ENCODE data around the gene ZNF850.

The ZNF850 gene

GRCh38 chr19:36687214-36688056, 85.2 kb downstream of the ZNF850 start, which contains the start of gene ZNF567 (continued):
- peak; percentile 91 for TF ChIP-seq IKZF3 (tag by site-specific recombination; IDR thresholded peaks at IDR 0.05)
- peak; percentile 68 for TF ChIP-seq KLF17 (tag by site-specific recombination; IDR thresholded peaks at IDR 0.05)
- TF ChIP-seq ZNF518A (tag by site-specific recombination; conservative IDR thresholded peaks at IDR 0.05; ENCODE audit: low read depth), result peak; percentile 53
- no peak for TF ChIP-seq ZNF138 (tag by site-specific recombination; IDR thresholded peaks at IDR 0.05; ENCODE audit: borderline replicate concordance)
- no peak; the same call in 1 of the 2 replicates for TF ChIP-seq ZNF416 (tag by site-specific recombination; IDR thresholded peaks at IDR 0.05)
- TF ChIP-seq ZNF239 (tag by site-specific recombination; IDR thresholded peaks at IDR 0.05), result peak; percentile 66; the same call in 1 of the 2 replicates

GRCh38 chr19:36686365-36687213, 86.0 kb downstream of the ZNF850 start:
- H3K9me3 ChIP-seq (ENCODE audit: control insufficient read depth, insufficient read depth, low read depth, low read length), result peaks cover 31% of the 10 kb centered on the region
- CTCF ChIA-PET, result interaction anchor here (0.5 to 0.7 kb wide), 3 partner anchors 19 to 867 kb away, joined by 4 read pairs; no protein-coding TSS in a partner anchor
- peak overlapping the region; percentile 61 for H3K4me3 ChIP-seq (ENCODE audit: low read depth, low read length)
- peak overlapping the region; percentile 87 for H3K27ac ChIP-seq (ENCODE audit: extremely low read depth, low read depth, low read length)
- POLR2A ChIA-PET, result interaction anchor here (0.6 to 3.3 kb wide), 18 partner anchors 14 to 680 kb away, joined by 3 to 20 read pairs (median 5); partner anchors contain the start of genes ZFP14, ZNF260, ZNF345 and ZNF382
- peaks cover 10% of the 10 kb centered on the region; the same call in 1 of the 2 replicates for H3K4me1 ChIP-seq (ENCODE audit: control insufficient read depth, insufficient read depth, low read length)
- peaks cover 49 to 73% of the 10 kb centered on the region in 2 experiments for H3K36me3 ChIP-seq (ENCODE audit: control insufficient read depth in 2 of 2, insufficient read depth in 1 of 2, low read length in 2 of 2)
- 0 out of 2 replicates have a peak, but pooled peaks have one; percentile 81 for TF ChIP-seq PRDM2 (tag by site-specific recombination; IDR thresholded peaks at IDR 0.05; ENCODE audit: borderline replicate concordance)
- peak; percentile 100 for TF ChIP-seq ZNF600 (tag by site-specific recombination; IDR thresholded peaks at IDR 0.05)
- 0 out of 2 replicates have a peak, but pooled peaks have one; percentile 45 for TF ChIP-seq ZNF133 (tag by site-specific recombination; IDR thresholded peaks at IDR 0.05)
- 0 out of 2 replicates have a peak, but pooled peaks have one; percentile 36 for TF ChIP-seq INSM2 (tag by site-specific recombination; IDR thresholded peaks at IDR 0.05)
- TF ChIP-seq ZNF335 (tag by site-specific recombination; conservative IDR thresholded peaks at IDR 0.05), result 0 out of 2 replicates have a peak, but pooled peaks have one; percentile 79
- TF ChIP-seq ZNF843 (tag by site-specific recombination; IDR thresholded peaks at IDR 0.05), result 0 out of 2 replicates have a peak, but pooled peaks have one; percentile 17
- TF ChIP-seq ZNF214 (tag by site-specific recombination; IDR thresholded peaks at IDR 0.05; ENCODE audit: borderline replicate concordance), result no peak
- peak; percentile 45; the same call in 1 of the 2 replicates for TF ChIP-seq KLF9 (tag by site-specific recombination; IDR thresholded peaks at IDR 0.05; ENCODE audit: low read depth)
- no peak for TF ChIP-seq GLIS2 (tag by site-specific recombination; IDR thresholded peaks at IDR 0.05)
- TF ChIP-seq ZNF513 (tag by site-specific recombination; IDR thresholded peaks at IDR 0.05), result peak; percentile 67

Data from HEK293 (cell line).